Activated naive CD8-positive, alpha-beta T cell treated with anti-CD3 and anti-CD28 coated beads, Interleukin-2, amount 50 U/mL, for 16 hours (primary cell): ENCODE results near the gene PLA2G5.

ENCODE experiments used
- DNase-seq: peaks from one replicate; pipeline ENCODE4 v3.0.0-alpha.2; 2020; ENCODE audit warnings: low read depth, low spot score

Gene PLA2G5

GRCh38 chr1:20068722-20069121 is 1.3 kb upstream of the PLA2G5 start:
- DNase-seq: no peak

GRCh38 chr1:20070357-20070756 is 363 bp downstream of the PLA2G5 start:
- no peak for DNase-seq

GRCh38 chr1:20071416-20071815 is 1.4 kb downstream of the PLA2G5 start:
- DNase-seq: no peak

GRCh38 chr1:20072771-20073170 is 2.8 kb downstream of the PLA2G5 start:
- no peak for DNase-seq

GRCh38 chr1:20073256-20073655 is 3.3 kb downstream of the PLA2G5 start:
- no peak for DNase-seq

GRCh38 chr1:20074055-20074724 is 4.2 kb downstream of the PLA2G5 start:
- DNase-seq: no peak

- no peak for DNase-seq
Observed at GRCh38 chr1:20074725-20075171, 4.8 kb downstream of the PLA2G5 start.

- DNase-seq: no peak
Observed at GRCh38 chr1:20075345-20075744, 5.4 kb downstream of the PLA2G5 start.

- no peak for DNase-seq
Observed at GRCh38 chr1:20076223-20076622, 6.2 kb downstream of the PLA2G5 start.

- no peak for DNase-seq
Observed at GRCh38 chr1:20076710-20077461, 6.9 kb downstream of the PLA2G5 start.

GRCh38 chr1:20078171-20078651 is 8.2 kb downstream of the PLA2G5 start:
- DNase-seq: no peak

GRCh38 chr1:20078711-20079110 is 8.7 kb downstream of the PLA2G5 start:
- no peak for DNase-seq

- DNase-seq: no peak
Observed at GRCh38 chr1:20079661-20080305, 9.8 kb downstream of the PLA2G5 start.

GRCh38 chr1:20080441-20081352 is 10.7 kb downstream of the PLA2G5 start:
- DNase-seq: no peak

- no peak for DNase-seq
Observed at GRCh38 chr1:20081353-20081810, 11.4 kb downstream of the PLA2G5 start.

- no peak for DNase-seq
Observed at GRCh38 chr1:20082772-20083171, 12.8 kb downstream of the PLA2G5 start.

- no peak for DNase-seq
Observed at GRCh38 chr1:20083178-20083944, 13.4 kb downstream of the PLA2G5 start.

- DNase-seq: no peak
Observed at GRCh38 chr1:20086800-20087199, 16.8 kb downstream of the PLA2G5 start.

- DNase-seq: no peak
Observed at GRCh38 chr1:20087668-20088067, 17.7 kb downstream of the PLA2G5 start.

- no peak for DNase-seq
Observed at GRCh38 chr1:20089328-20090077, 19.5 kb downstream of the PLA2G5 start.
